Cerebellar nuclear complex (tissue), 1 donor: ENCODE results near the gene CIBAR2.
"Not testable (repeated sequence)": the region's sequence is repeated elsewhere in the genome, so short reads cannot be mapped to it uniquely, and the experiment has no call there.

Experiments
- DNase-seq, 2 experiments: peaks; one replicate each; lab custom pipeline; 2025; lab: John Stamatoyannopoulos, UW

Gene CIBAR2

GRCh38 chr16:85128079-85128837 lies 16.0 kb upstream of the CIBAR2 start:
- no peak for DNase-seq

- DNase-seq, result peak in 1 of 2 experiments; percentile 88
These were observed 15.1 kb upstream of the CIBAR2 start for GRCh38 chr16:85127379-85127723.

- DNase-seq, result peak; percentile 62 to 88
These were observed 14.6 kb upstream of the CIBAR2 start for GRCh38 chr16:85126705-85127378.

- DNase-seq, result no peak
These were observed 14.1 kb upstream of the CIBAR2 start for GRCh38 chr16:85126394-85126704.

GRCh38 chr16:85125570-85126393 lies 13.5 kb upstream of the CIBAR2 start:
- peak; percentile 66 to 79 for DNase-seq

GRCh38 chr16:85124636-85125346 lies 12.5 kb upstream of the CIBAR2 start:
- no peak for DNase-seq

GRCh38 chr16:85123891-85124635 lies 11.8 kb upstream of the CIBAR2 start:
- no peak for DNase-seq

GRCh38 chr16:85123441-85123840 lies 11.2 kb upstream of the CIBAR2 start:
- not testable (repeated sequence) for DNase-seq

GRCh38 chr16:85120006-85120340 lies 7.7 kb upstream of the CIBAR2 start:
- peak; percentile 25 to 56 for DNase-seq

- no peak for DNase-seq
These were observed 5.1 kb upstream of the CIBAR2 start for GRCh38 chr16:85117418-85117817.

GRCh38 chr16:85114909-85115567 lies 2.8 kb upstream of the CIBAR2 start:
- peak in 1 of 2 experiments; percentile 38 for DNase-seq

- no peak for DNase-seq
These were observed 1.6 kb upstream of the CIBAR2 start for GRCh38 chr16:85113913-85114312.

GRCh38 chr16:85113168-85113733 lies 979 bp upstream of the CIBAR2 start:
- no peak for DNase-seq

GRCh38 chr16:85111184-85111583 lies 1.1 kb downstream of the CIBAR2 start:
- no peak for DNase-seq

- DNase-seq, result no peak
These were observed 2.2 kb downstream of the CIBAR2 start for GRCh38 chr16:85110105-85110504.

GRCh38 chr16:85107532-85107931 lies 4.7 kb downstream of the CIBAR2 start:
- DNase-seq, result no peak

- DNase-seq, result no peak
These were observed 5.2 kb downstream of the CIBAR2 start for GRCh38 chr16:85107083-85107482.

GRCh38 chr16:85105475-85105874 lies 6.8 kb downstream of the CIBAR2 start:
- no peak for DNase-seq

- DNase-seq, result no peak
These were observed 7.4 kb downstream of the CIBAR2 start for GRCh38 chr16:85104821-85105391.

GRCh38 chr16:85104147-85104546 lies 8.1 kb downstream of the CIBAR2 start:
- no peak for DNase-seq
